ENCODE results near the gene CRB1.
A peak's percentile ranks its signal among the peaks of the same experiment; 100 is the strongest.
"Not testable (repeated sequence)": the region's sequence is repeated elsewhere in the genome, so short reads cannot be mapped to it uniquely, and the experiment has no call there.

Gene CRB1

GRCh38 chr1:197465528-197466327 is 197.7 kb downstream of the CRB1 start:
- DNase-seq (ENCODE audit: low spot score) = no peak

GRCh38 chr1:197466813-197467212 is 198.8 kb downstream of the CRB1 start:
- DNase-seq (ENCODE audit: low spot score) = no peak

GRCh38 chr1:197467881-197468280 is 199.8 kb downstream of the CRB1 start:
- DNase-seq (ENCODE audit: low spot score) = no peak

- no peak for DNase-seq (ENCODE audit: low spot score)
Measured at GRCh38 chr1:197468543-197469175, 200.6 kb downstream of the CRB1 start.

- no peak for DNase-seq (ENCODE audit: low spot score)
Measured at GRCh38 chr1:197469620-197470210, 201.7 kb downstream of the CRB1 start.

- DNase-seq (ENCODE audit: low spot score) = no peak
Measured at GRCh38 chr1:197470330-197470729, 202.3 kb downstream of the CRB1 start.

GRCh38 chr1:197471248-197471985 is 203.4 kb downstream of the CRB1 start:
- DNase-seq (ENCODE audit: low spot score) = no peak

GRCh38 chr1:197472141-197472540 is 204.1 kb downstream of the CRB1 start:
- DNase-seq (ENCODE audit: low spot score) = no peak

- no peak for DNase-seq (ENCODE audit: low spot score)
Measured at GRCh38 chr1:197480446-197480845, 212.4 kb downstream of the CRB1 start.

- no peak for DNase-seq (ENCODE audit: low spot score)
Measured at GRCh38 chr1:197481101-197481500, 213.0 kb downstream of the CRB1 start.

- no peak for DNase-seq (ENCODE audit: low spot score)
Measured at GRCh38 chr1:197485790-197486189, 217.7 kb downstream of the CRB1 start.

GRCh38 chr1:197486946-197487345 is 218.9 kb downstream of the CRB1 start:
- no peak for DNase-seq (ENCODE audit: low spot score)

GRCh38 chr1:197491505-197491904 is 223.5 kb downstream of the CRB1 start:
- not testable (repeated sequence) for DNase-seq (ENCODE audit: low spot score)

GRCh38 chr1:197496722-197497121 is 228.7 kb downstream of the CRB1 start:
- DNase-seq (ENCODE audit: low spot score) = no peak

GRCh38 chr1:197510691-197511378 is 242.8 kb downstream of the CRB1 start:
- DNase-seq (ENCODE audit: low spot score) = no peak

GRCh38 chr1:197515421-197515820 is 247.4 kb downstream of the CRB1 start:
- DNase-seq (ENCODE audit: low spot score) = no peak

GRCh38 chr1:197519741-197520334 is 251.8 kb downstream of the CRB1 start:
- DNase-seq (ENCODE audit: low spot score) = peak; percentile 8

- peak; percentile 25 for DNase-seq (ENCODE audit: low spot score)
Measured at GRCh38 chr1:197521118-197521739, 253.2 kb downstream of the CRB1 start.

- DNase-seq (ENCODE audit: low spot score) = peak; percentile 28
Measured at GRCh38 chr1:197526736-197527371, 258.8 kb downstream of the CRB1 start.

Measured in SW480 (cell line).